ENCODE measurements around the gene COBL. TPM values are rescaled to one million over a fixed set of nuclear protein-coding genes. Genes with fewer than 3 reads are reported as not detected.

The COBL gene
- total RNA-seq, 6 experiments from 2014 or later, result not detected

- no peak for DNase-seq
- peaks cover 6% of the 10 kb centered on the region; the same call in 1 of the 2 replicates for H3K9me3 Mint-ChIP-seq
- no peaks in the 10 kb centered on the region for H3K36me3 Mint-ChIP-seq (ENCODE audit: low read depth)
- no peak for TF ChIP-seq CTCF (IDR thresholded peaks at IDR 0.05)
- no peak overlapping the region for H3K4me3 Mint-ChIP-seq
- peaks cover 2% of the 10 kb centered on the region for H3K27me3 Mint-ChIP-seq (ENCODE audit: insufficient read depth)
- no peak overlapping the region for H3K27ac Mint-ChIP-seq
- no peaks in the 10 kb centered on the region for H3K4me1 Mint-ChIP-seq (ENCODE audit: low read depth)
Measured at GRCh38 chr7:51238981-51239495, 77.6 kb downstream of the COBL start.

GRCh38 chr7:51237446-51238133 lies 79.0 kb downstream of the COBL start:
- H3K4me1 Mint-ChIP-seq (ENCODE audit: low read depth), result no peaks in the 10 kb centered on the region
- peaks cover 2% of the 10 kb centered on the region for H3K27me3 Mint-ChIP-seq (ENCODE audit: insufficient read depth)
- H3K9me3 Mint-ChIP-seq, result no peaks in the 10 kb centered on the region; the same call in 1 of the 2 replicates
- no peak overlapping the region for H3K27ac Mint-ChIP-seq
- no peak for TF ChIP-seq CTCF (IDR thresholded peaks at IDR 0.05)
- no peaks in the 10 kb centered on the region for H3K36me3 Mint-ChIP-seq (ENCODE audit: low read depth)
- no peak overlapping the region for H3K4me3 Mint-ChIP-seq
- no peak for DNase-seq

- Mint-ChIP-seq H3K27ac (no peak overlapping the region), H3K27me3 (ENCODE audit: insufficient read depth) (peaks cover 2% of the 10 kb centered on the region; the same call in 1 of the 2 replicates), H3K4me3 (no peak overlapping the region), H3K36me3 (ENCODE audit: low read depth) (no peaks in the 10 kb centered on the region), H3K4me1 (ENCODE audit: low read depth) (no peaks in the 10 kb centered on the region), H3K9me3 (no peaks in the 10 kb centered on the region; the same call in 1 of the 2 replicates)
- no peak for DNase-seq
- TF ChIP-seq CTCF (IDR thresholded peaks at IDR 0.05), result no peak
Measured at GRCh38 chr7:51236470-51237132, 80.0 kb downstream of the COBL start.

GRCh38 chr7:51235593-51236313 lies 80.9 kb downstream of the COBL start:
- no peaks in the 10 kb centered on the region for H3K4me1 Mint-ChIP-seq (ENCODE audit: low read depth)
- H3K4me3 Mint-ChIP-seq, result no peak overlapping the region
- peaks cover under 1% of the 10 kb centered on the region; the same call in 1 of the 2 replicates for H3K9me3 Mint-ChIP-seq
- H3K36me3 Mint-ChIP-seq (ENCODE audit: low read depth), result no peaks in the 10 kb centered on the region
- no peak overlapping the region for H3K27ac Mint-ChIP-seq
- H3K27me3 Mint-ChIP-seq (ENCODE audit: insufficient read depth), result peaks cover 4% of the 10 kb centered on the region
- no peak for DNase-seq
- no peak for TF ChIP-seq CTCF (IDR thresholded peaks at IDR 0.05)

- H3K4me3 Mint-ChIP-seq, result no peak overlapping the region
- TF ChIP-seq CTCF (IDR thresholded peaks at IDR 0.05), result no peak
- H3K36me3 Mint-ChIP-seq (ENCODE audit: low read depth), result no peaks in the 10 kb centered on the region
- H3K27ac Mint-ChIP-seq, result no peak overlapping the region
- peaks cover 7% of the 10 kb centered on the region; the same call in 1 of the 2 replicates for H3K9me3 Mint-ChIP-seq
- no peaks in the 10 kb centered on the region for H3K4me1 Mint-ChIP-seq (ENCODE audit: low read depth)
- DNase-seq, result no peak
- peaks cover 10% of the 10 kb centered on the region for H3K27me3 Mint-ChIP-seq (ENCODE audit: insufficient read depth)
Measured at GRCh38 chr7:51234609-51235308, 81.8 kb downstream of the COBL start.

Measured in HFFc6 (cell line).